Measurements from ENCODE around the gene ZDHHC1.

ZDHHC1 gene

GRCh38 chr16:67423611-67424260 lies 7.5 kb upstream of the ZDHHC1 start:
- no peak for ATAC-seq
- TF ChIP-seq POU6F1 (CRISPR knock-in tag; IDR thresholded peaks at IDR 0.05; ENCODE audit: borderline replicate concordance, low read depth): no peak
- no peak for TF ChIP-seq SNAI2 (CRISPR knock-in tag; IDR thresholded peaks at IDR 0.05)
- no peak for TF ChIP-seq ZFP3 (CRISPR knock-in tag; IDR thresholded peaks at IDR 0.05)
- no peak for TF ChIP-seq TCF4 (CRISPR knock-in tag; IDR thresholded peaks at IDR 0.05; ENCODE audit: borderline replicate concordance)
- TF ChIP-seq ZNF8 (CRISPR knock-in tag; IDR thresholded peaks at IDR 0.05): no peak
- no peak for TF ChIP-seq ZFP30 (CRISPR knock-in tag; IDR thresholded peaks at IDR 0.05)
- TF ChIP-seq ZNF565 (CRISPR knock-in tag; conservative IDR thresholded peaks at IDR 0.05; ENCODE audit: low read depth): no peak
- TF ChIP-seq CSRNP3 (CRISPR knock-in tag; IDR thresholded peaks at IDR 0.05): no peak
- TF ChIP-seq ZC3H10 (CRISPR knock-in tag; IDR thresholded peaks at IDR 0.05): no peak
- no peak for TF ChIP-seq PPARA (CRISPR knock-in tag; IDR thresholded peaks at IDR 0.05; ENCODE audit: borderline replicate concordance)

- TF ChIP-seq PATZ1 (CRISPR knock-in tag; IDR thresholded peaks at IDR 0.05; ENCODE audit: borderline replicate concordance) (no peak), ZNF8 (CRISPR knock-in tag; IDR thresholded peaks at IDR 0.05) (no peak), CREB5 (CRISPR knock-in tag; IDR thresholded peaks at IDR 0.05; ENCODE audit: low read depth) (no peak)
- ATAC-seq: no peak
These were observed 6.7 kb upstream of the ZDHHC1 start for GRCh38 chr16:67423015-67423414.

GRCh38 chr16:67421030-67421429 lies 4.8 kb upstream of the ZDHHC1 start:
- no peak for TF ChIP-seq ZFP3 (CRISPR knock-in tag; IDR thresholded peaks at IDR 0.05)
- TF ChIP-seq TSHZ2 (CRISPR knock-in tag; IDR thresholded peaks at IDR 0.05): no peak
- TF ChIP-seq OSR1 (CRISPR knock-in tag; IDR thresholded peaks at IDR 0.05): no peak
- TF ChIP-seq TOX (CRISPR knock-in tag; IDR thresholded peaks at IDR 0.05; ENCODE audit: borderline replicate concordance): no peak
- ATAC-seq: no peak

- ATAC-seq: no peak; the same call in 2 of the 3 replicates
- TF ChIP-seq SNAI2 (CRISPR knock-in tag; IDR thresholded peaks at IDR 0.05) (no peak), ZNF565 (CRISPR knock-in tag; conservative IDR thresholded peaks at IDR 0.05; ENCODE audit: low read depth) (no peak), OSR1 (CRISPR knock-in tag; IDR thresholded peaks at IDR 0.05) (no peak), PATZ1 (CRISPR knock-in tag; IDR thresholded peaks at IDR 0.05; ENCODE audit: borderline replicate concordance) (no peak), RARB (CRISPR knock-in tag; IDR thresholded peaks at IDR 0.05) (no peak), ZNF8 (CRISPR knock-in tag; IDR thresholded peaks at IDR 0.05) (no peak), CSRNP3 (CRISPR knock-in tag; IDR thresholded peaks at IDR 0.05) (no peak), TOX (CRISPR knock-in tag; IDR thresholded peaks at IDR 0.05; ENCODE audit: borderline replicate concordance) (no peak), ZFP3 (CRISPR knock-in tag; IDR thresholded peaks at IDR 0.05) (no peak), ZNF70 (CRISPR knock-in tag; IDR thresholded peaks at IDR 0.05) (no peak), ARNTL (CRISPR knock-in tag; IDR thresholded peaks at IDR 0.05; ENCODE audit: borderline replicate concordance, low read depth) (no peak), ESRRG (CRISPR knock-in tag; IDR thresholded peaks at IDR 0.05) (no peak), TCF4 (CRISPR knock-in tag; IDR thresholded peaks at IDR 0.05; ENCODE audit: borderline replicate concordance) (no peak), ZC3H10 (CRISPR knock-in tag; IDR thresholded peaks at IDR 0.05) (no peak), POU6F1 (CRISPR knock-in tag; IDR thresholded peaks at IDR 0.05; ENCODE audit: borderline replicate concordance, low read depth) (no peak), GLIS3 (CRISPR knock-in tag; IDR thresholded peaks at IDR 0.05) (no peak)
These were observed 3.7 kb upstream of the ZDHHC1 start for GRCh38 chr16:67419931-67420330.

Data from SK-N-SH treated with all-trans-retinoic acid at 6 μM for 48 hours (cell line).